Calu3 (cell line): Measurements from ENCODE around the gene RAB4B. TPM values are rescaled to one million over a fixed set of nuclear protein-coding genes. Genes with fewer than 3 reads are reported as not detected.
A peak's percentile ranks its signal among the peaks of the same experiment; 100 is the strongest.

Experiments used
- BruUV-seq: library from RNA; stranded (reverse); fragments of 400-500 nt; replicated peaks from 2 replicates; lab custom pipeline; 2021; lab: Mats Ljungman, UMichigan
- CTCF ChIA-PET: fragments of 300-600 bp; sonication (Branson Sonifier 250); formaldehyde crosslinking; loops from one replicate; lab custom pipeline; 2022; ENCODE audit warnings: antibody characterized with exemption; lab: Charles Lee
- DNase-seq: peaks from one replicate; pipeline ENCODE4 v3.0.0; 2022
- H3K27ac Mint-ChIP-seq: one replicate; pipeline ENCODE4 v1.8.0; 2022; ENCODE audit warnings: mixed read lengths; ENCODE audit not compliant: unreplicated experiment
- H3K27me3 Mint-ChIP-seq: one replicate; pipeline ENCODE4 v1.8.0; 2022; ENCODE audit warnings: mixed read lengths; ENCODE audit not compliant: unreplicated experiment
- H3K36me3 Mint-ChIP-seq: one replicate; pipeline ENCODE4 v1.8.0; 2022; ENCODE audit warnings: mild to moderate bottlenecking, moderate library complexity, mixed read lengths; ENCODE audit not compliant: insufficient read depth, unreplicated experiment
- H3K4me1 Mint-ChIP-seq: one replicate; pipeline ENCODE4 v1.8.0; 2022; ENCODE audit warnings: mild to moderate bottlenecking, low read depth, mixed read lengths; ENCODE audit not compliant: unreplicated experiment
- H3K4me3 Mint-ChIP-seq: one replicate; pipeline ENCODE4 v1.8.0; 2022; ENCODE audit warnings: mild to moderate bottlenecking, low read depth, moderate library complexity, mixed read lengths; ENCODE audit not compliant: unreplicated experiment
- H3K9me3 Mint-ChIP-seq: one replicate; pipeline ENCODE4 v1.8.0; 2022; ENCODE audit warnings: low read depth, mixed read lengths; ENCODE audit not compliant: unreplicated experiment
- intact Hi-C: fragments of 100-400 bp; cut with micrococcal nuclease; formaldehyde crosslinking; loops from one replicate; pipeline ENCODE4 v1.10.0; 2022; ENCODE audit not compliant: unreplicated experiment
- total RNA-seq: library from RNA; stranded (reverse); gene quantifications from 2 replicates; pipeline ENCODE4 v1.2.3, GENCODE V29; 2022
- TF ChIP-seq, protein P1 (sequence below): fragments of 200-600 bp; IDR thresholded peaks from one replicate; pipeline ENCODE4 v1.8.0; 2022; ENCODE audit warnings: antibody characterized with exemption; ENCODE audit not compliant: unreplicated experiment

Gene RAB4B
- total RNA-seq, 1 experiment from 2014 or later: 22.7 TPM

DNA sequence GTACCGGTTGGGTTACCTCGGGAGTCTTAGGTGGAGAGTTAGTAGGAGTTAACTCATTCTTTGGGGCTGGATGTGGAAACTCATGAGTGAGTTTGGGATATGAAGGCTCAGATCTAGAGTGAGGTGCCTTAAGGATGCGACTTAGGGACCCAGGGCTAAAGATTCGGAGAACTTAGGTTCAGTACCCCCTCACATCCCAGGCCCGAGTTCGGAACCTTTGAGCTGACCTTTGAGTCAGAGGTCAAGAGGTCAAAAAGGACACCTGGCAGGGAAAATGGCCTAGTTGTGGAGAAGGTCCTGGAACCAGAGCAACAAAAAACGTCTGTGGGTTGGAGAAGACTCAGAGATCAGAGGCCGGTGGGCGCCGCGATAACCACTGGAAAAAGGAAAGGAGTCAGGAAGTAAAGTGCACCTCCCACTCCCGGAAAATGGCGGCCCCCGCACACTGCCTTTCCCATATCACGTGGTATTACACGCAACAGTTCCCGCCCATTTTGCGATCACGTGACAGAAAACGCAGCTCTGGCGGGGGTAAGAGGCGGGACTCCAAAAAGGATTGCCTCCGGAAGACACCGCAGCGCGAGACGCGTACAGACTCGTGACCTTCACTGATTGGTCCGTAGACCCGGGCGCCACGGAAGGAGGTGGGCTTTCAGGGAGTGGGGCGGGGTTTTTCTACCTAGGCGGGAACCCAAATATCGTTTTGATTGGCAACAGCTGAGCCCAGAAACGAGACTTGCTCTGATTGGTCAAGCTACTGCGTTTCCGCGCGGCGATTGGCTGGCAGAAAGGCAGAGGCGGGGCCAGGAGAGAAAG is 27.8 kb upstream of the RAB4B start, which contains the start of gene ACTMAP:
Gene ACTMAP, minus strand, starts transcription at position 420 of the 816 bp plus-strand sequence. CDS start 674 bp downstream, outside the sequence.
- BruUV-seq: TSS peak; percentile 91
- CTCF ChIA-PET: interaction anchor here (0.6 to 1.5 kb wide), 5 partner anchors 8 to 402 kb away, joined by 3 to 10 read pairs (median 6); partner anchors contain the start of genes C19orf47, COQ8B, ITPKC and PLD3
- DNase-seq: peak; percentile 99
- Mint-ChIP-seq H3K4me3 (peak within 1 kb of the TSS; percentile 84), H3K36me3 (peaks cover 66% of the 10 kb centered on the region), H3K9me3 (no peaks in the 10 kb centered on the region), H3K4me1 (peaks cover 43% of the 10 kb centered on the region), H3K27me3 (no peaks in the 10 kb centered on the region), H3K27ac (peak within 1 kb of the TSS; percentile 92)
- TF ChIP-seq, protein P1, sequence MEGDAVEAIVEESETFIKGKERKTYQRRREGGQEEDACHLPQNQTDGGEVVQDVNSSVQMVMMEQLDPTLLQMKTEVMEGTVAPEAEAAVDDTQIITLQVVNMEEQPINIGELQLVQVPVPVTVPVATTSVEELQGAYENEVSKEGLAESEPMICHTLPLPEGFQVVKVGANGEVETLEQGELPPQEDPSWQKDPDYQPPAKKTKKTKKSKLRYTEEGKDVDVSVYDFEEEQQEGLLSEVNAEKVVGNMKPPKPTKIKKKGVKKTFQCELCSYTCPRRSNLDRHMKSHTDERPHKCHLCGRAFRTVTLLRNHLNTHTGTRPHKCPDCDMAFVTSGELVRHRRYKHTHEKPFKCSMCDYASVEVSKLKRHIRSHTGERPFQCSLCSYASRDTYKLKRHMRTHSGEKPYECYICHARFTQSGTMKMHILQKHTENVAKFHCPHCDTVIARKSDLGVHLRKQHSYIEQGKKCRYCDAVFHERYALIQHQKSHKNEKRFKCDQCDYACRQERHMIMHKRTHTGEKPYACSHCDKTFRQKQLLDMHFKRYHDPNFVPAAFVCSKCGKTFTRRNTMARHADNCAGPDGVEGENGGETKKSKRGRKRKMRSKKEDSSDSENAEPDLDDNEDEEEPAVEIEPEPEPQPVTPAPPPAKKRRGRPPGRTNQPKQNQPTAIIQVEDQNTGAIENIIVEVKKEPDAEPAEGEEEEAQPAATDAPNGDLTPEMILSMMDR: no peak
- intact Hi-C loops: loop anchor here (5.0 kb wide), 2 partner anchors 33 to 47 kb away; partner anchors contain the start of genes COQ8B, EGLN2 and ITPKC

DNA sequence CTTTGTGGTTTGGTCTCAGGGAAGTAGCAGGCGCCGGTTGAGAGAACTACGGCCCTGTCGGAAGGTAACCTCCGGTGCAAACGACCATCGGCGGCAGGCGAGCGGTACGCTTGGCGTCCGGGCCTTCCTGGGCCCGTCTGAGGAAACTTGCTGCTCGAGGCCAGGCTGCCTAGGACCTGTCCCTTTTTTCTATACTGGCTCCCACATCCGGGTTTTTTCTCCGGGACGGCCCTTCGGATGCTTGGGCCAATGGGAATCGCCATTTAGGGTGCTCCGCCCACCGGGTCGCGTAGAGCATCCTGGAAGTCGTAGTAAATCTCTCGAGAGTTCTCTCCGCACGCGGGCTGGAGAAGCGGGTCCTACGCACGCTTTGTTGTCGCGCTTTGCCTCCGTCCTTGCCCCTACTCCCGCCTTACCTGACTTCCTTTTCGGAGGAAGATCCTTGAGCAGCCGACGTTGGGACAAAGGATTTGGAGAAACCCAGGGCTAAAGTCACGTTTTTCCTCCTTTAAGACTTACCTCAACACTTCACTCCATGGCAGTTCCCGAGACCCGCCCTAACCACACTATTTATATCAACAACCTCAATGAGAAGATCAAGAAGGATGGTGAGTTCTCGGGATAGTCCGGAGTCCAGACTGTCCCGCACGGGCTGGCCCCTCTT is 27.0 kb upstream of the RAB4B start, which contains the start of gene SNRPA:
Gene SNRPA, plus strand, starts transcription at position 330 of the 664 bp plus-strand sequence. Its CDS starts 206 bp downstream, at position 536.
- Mint-ChIP-seq H3K27ac (peak within 1 kb of the TSS; percentile 92), H3K36me3 (peaks cover 73% of the 10 kb centered on the region), H3K27me3 (no peaks in the 10 kb centered on the region), H3K9me3 (no peaks in the 10 kb centered on the region), H3K4me1 (peaks cover 49% of the 10 kb centered on the region), H3K4me3 (peak within 1 kb of the TSS; percentile 84)
- CTCF ChIA-PET: interaction anchor here (0.6 to 1.9 kb wide), 6 partner anchors 9 to 403 kb away, joined by 3 to 10 read pairs (median 7); partner anchors contain the start of genes C19orf47, COQ8B, ITPKC and PLD3
- intact Hi-C loops: loop anchor here (5.0 kb wide), 2 partner anchors 34 to 46 kb away; partner anchors contain the start of genes COQ8B, EGLN2 and ITPKC
- TF ChIP-seq, protein P1: no peak
- BruUV-seq: no TSS peak
- DNase-seq: peak; percentile 99

DNA sequence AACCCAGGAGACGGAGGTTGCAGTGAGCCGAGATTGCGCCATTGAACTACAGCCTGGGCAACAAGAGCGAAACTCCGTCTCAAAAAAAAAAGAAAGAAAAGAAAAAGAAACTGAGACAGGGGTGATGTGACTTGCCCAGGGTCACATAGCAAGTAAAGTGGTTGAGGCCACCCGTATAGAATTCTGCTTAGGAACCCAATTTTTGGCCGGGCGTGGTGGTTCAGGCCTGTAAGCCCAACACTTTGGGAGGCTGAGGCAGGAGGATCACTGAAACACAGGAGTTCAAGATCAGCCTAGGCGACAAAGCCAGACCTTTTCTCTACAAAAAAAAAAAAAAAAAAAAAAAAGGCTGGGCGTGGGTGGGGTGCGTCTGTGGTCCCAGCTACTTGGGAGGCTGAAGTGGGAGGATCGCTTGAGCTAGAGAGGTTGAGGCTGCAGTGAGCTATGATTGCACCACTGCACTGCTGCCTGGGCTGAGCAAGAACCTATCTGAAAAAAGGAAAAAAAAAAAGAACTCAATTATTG is 25.7 kb upstream of the RAB4B start:
- CTCF ChIA-PET: interaction anchor here (0.6 to 1.9 kb wide), 4 partner anchors 26 to 52 kb away, joined by 3 to 10 read pairs (median 4); partner anchors contain the start of gene RAB4B
- H3K4me1 Mint-ChIP-seq: peaks cover 59% of the 10 kb centered on the region
- TF ChIP-seq, protein P1: no peak
- H3K36me3 Mint-ChIP-seq: peaks cover 86% of the 10 kb centered on the region
- intact Hi-C loops: loop anchor here (5.0 kb wide), 2 partner anchors 35 to 45 kb away; partner anchors contain the start of genes COQ8B, EGLN2 and ITPKC
- H3K4me3 Mint-ChIP-seq: peak overlapping the region; percentile 84
- H3K27me3 Mint-ChIP-seq: no peaks in the 10 kb centered on the region
- no TSS peak for BruUV-seq
- no peak for DNase-seq
- peak overlapping the region; percentile 92 for H3K27ac Mint-ChIP-seq
- no peaks in the 10 kb centered on the region for H3K9me3 Mint-ChIP-seq
